HEK293T (cell line): ENCODE data around the gene SH2D6.

Experiments
- CTCF ChIA-PET: fragments of 350-600 bp; formaldehyde crosslinking; extraction: SDS; loops from one replicate; lab custom pipeline; 2021; ENCODE audit warnings: antibody characterized with exemption, inconsistent platforms; lab: Yijun Ruan, JAX
- POLR2A ChIA-PET: fragments of 350-600 bp; formaldehyde crosslinking; extraction: SDS; loops from one replicate; lab custom pipeline; 2020; ENCODE audit warnings: antibody characterized with exemption, inconsistent platforms; lab: Yijun Ruan, JAX
- DNase-seq: peaks from one replicate; pipeline ENCODE4 v3.0.0; 2012; ENCODE audit warnings: mixed read lengths; ENCODE audit errors: extremely low spot score
- ARNT ChIP-seq: fragments of 450-650 bp; IDR thresholded peaks from 2 replicates; pipeline ENCODE4 v1.6.1; 2017; ENCODE audit warnings: mild to moderate bottlenecking
- BHLHE40 ChIP-seq: fragments of 450-650 bp; IDR thresholded peaks from 2 replicates; pipeline ENCODE4 v1.6.1; 2016; ENCODE audit warnings: mild to moderate bottlenecking, moderate library complexity, borderline replicate concordance
- CTBP1 ChIP-seq: fragments of 450-650 bp; IDR thresholded peaks from 2 replicates; pipeline ENCODE4 v1.6.1; 2016; ENCODE audit warnings: borderline replicate concordance
- ELF4 ChIP-seq: fragments of 450-650 bp; IDR thresholded peaks from 2 replicates; pipeline ENCODE4 v1.6.1; 2017; ENCODE audit warnings: antibody characterized with exemption
- FOXA1 ChIP-seq: fragments of 450-650 bp; IDR thresholded peaks from 2 replicates; pipeline ENCODE4 v1.6.1; 2016; ENCODE audit warnings: mild to moderate bottlenecking
- FOXK2 ChIP-seq: fragments of 450-650 bp; IDR thresholded peaks from 2 replicates; pipeline ENCODE4 v1.6.1; 2016; ENCODE audit warnings: mild to moderate bottlenecking
- FOXM1 ChIP-seq: fragments of 450-650 bp; IDR thresholded peaks from 2 replicates; pipeline ENCODE4 v1.6.1; 2017; ENCODE audit warnings: mild to moderate bottlenecking, borderline replicate concordance
- HDGF ChIP-seq: fragments of 450-650 bp; IDR thresholded peaks from 2 replicates; pipeline ENCODE4 v1.6.1; 2017; ENCODE audit warnings: antibody characterized with exemption, borderline replicate concordance
- L3MBTL2 ChIP-seq: fragments of 450-650 bp; conservative IDR thresholded peaks from 2 replicates; pipeline ENCODE4 v1.6.1; 2016; ENCODE audit warnings: mild to moderate bottlenecking
- LEF1 ChIP-seq: fragments of 450-650 bp; IDR thresholded peaks from 2 replicates; pipeline ENCODE4 v1.6.1; 2017; ENCODE audit warnings: mild to moderate bottlenecking, borderline replicate concordance
- NFRKB ChIP-seq: fragments of 450-650 bp; IDR thresholded peaks from 2 replicates; pipeline ENCODE4 v1.6.1; 2016; ENCODE audit warnings: mild to moderate bottlenecking, moderate library complexity
- PKNOX1 ChIP-seq: fragments of 450-650 bp; IDR thresholded peaks from 2 replicates; pipeline ENCODE4 v1.6.1; 2016
- SP1 ChIP-seq: fragments of 450-650 bp; IDR thresholded peaks from 2 replicates; pipeline ENCODE4 v1.6.1; 2017
- SUZ12 ChIP-seq: fragments of 450-650 bp; IDR thresholded peaks from 2 replicates; pipeline ENCODE4 v1.6.1; 2016; ENCODE audit warnings: mild to moderate bottlenecking
- TARDBP ChIP-seq: fragments of 450-650 bp; IDR thresholded peaks from 2 replicates; pipeline ENCODE4 v1.6.1; 2016
- ZNF384 ChIP-seq: fragments of 450-650 bp; IDR thresholded peaks from 2 replicates; pipeline ENCODE4 v1.6.1; 2016

SH2D6 gene

GRCh38 chr2:85447222-85447585, 28.7 kb downstream of the SH2D6 start:
- ChIA-PET POLR2A (interaction anchor here (1.5 to 5.9 kb wide), 4 partner anchors 10 to 91 kb away, joined by 8 to 35 read pairs (median 16); partner anchors contain the start of genes MAT2A and SH2D6), CTCF (no interaction called here)
- DNase-seq: no peak
- TF ChIP-seq PKNOX1 (no peak), SP1 (no peak), LEF1 (no peak), L3MBTL2 (no peak), NFRKB (no peak), FOXK2 (no peak), FOXA1 (no peak), ZNF384 (no peak), FOXM1 (no peak), HDGF (no peak), SUZ12 (no peak), BHLHE40 (no peak), ARNT (no peak), TARDBP (no peak), ELF4 (no peak), CTBP1 (no peak)

- no peak for TF ChIP-seq HDGF
- no peak for TF ChIP-seq SUZ12
- TF ChIP-seq ZNF384: no peak
- no peak for TF ChIP-seq ELF4
- no peak for TF ChIP-seq FOXA1
- TF ChIP-seq TARDBP: no peak
- TF ChIP-seq FOXK2: no peak
- TF ChIP-seq BHLHE40: no peak
- TF ChIP-seq ARNT: no peak
- no peak for TF ChIP-seq LEF1
- TF ChIP-seq CTBP1: no peak
- TF ChIP-seq FOXM1: no peak
- TF ChIP-seq NFRKB: no peak
- no peak for TF ChIP-seq L3MBTL2
- TF ChIP-seq PKNOX1: no peak
- TF ChIP-seq SP1: no peak
- ChIA-PET CTCF (interaction anchor here (0.7 kb wide), 1 partner anchor 94 kb away, joined by 4 read pairs; no protein-coding TSS in a partner anchor), POLR2A (interaction anchor here (0.7 to 5.9 kb wide), 2 partner anchors 27 to 89 kb away, joined by 3 to 35 read pairs; partner anchors contain the start of gene MAT2A)
- no peak for DNase-seq
These were observed 30.1 kb downstream of the SH2D6 start for GRCh38 chr2:85448461-85449213.

- ChIA-PET POLR2A (interaction anchor here (5.9 kb wide), 1 partner anchor 89 kb away, joined by 35 read pairs; the partner anchor contains the start of gene MAT2A), CTCF (no interaction called here)
- no peak for DNase-seq
- TF ChIP-seq BHLHE40: no peak
- TF ChIP-seq PKNOX1: no peak
- TF ChIP-seq SUZ12: no peak
- TF ChIP-seq CTBP1: no peak
- no peak for TF ChIP-seq TARDBP
- TF ChIP-seq L3MBTL2: no peak
- no peak for TF ChIP-seq LEF1
- TF ChIP-seq ZNF384: no peak
These were observed 30.7 kb downstream of the SH2D6 start for GRCh38 chr2:85449214-85449588.

- TF ChIP-seq FOXM1 (no peak), BHLHE40 (no peak), SUZ12 (no peak), LEF1 (no peak), ARNT (no peak), HDGF (no peak), L3MBTL2 (no peak), NFRKB (no peak), FOXA1 (no peak), CTBP1 (no peak), PKNOX1 (no peak)
- ChIA-PET POLR2A (no interaction called here), CTCF (no interaction called here)
- no peak for DNase-seq
These were observed 33.7 kb downstream of the SH2D6 start for GRCh38 chr2:85452237-85452636.

GRCh38 chr2:85453571-85453970, 35.1 kb downstream of the SH2D6 start:
- DNase-seq: no peak
- ChIA-PET POLR2A (interaction anchor here (1.0 to 2.1 kb wide), 2 partner anchors 16 to 85 kb away, joined by 3 to 4 read pairs; partner anchors contain the start of gene MAT2A), CTCF (no interaction called here)
- TF ChIP-seq CTBP1 (no peak), NFRKB (no peak), L3MBTL2 (no peak), ELF4 (no peak), SP1 (no peak), BHLHE40 (no peak), PKNOX1 (no peak), FOXK2 (no peak), ARNT (no peak), HDGF (no peak), FOXA1 (no peak), LEF1 (no peak), SUZ12 (no peak), TARDBP (no peak), ZNF384 (no peak)
